ENCODE data around the gene LYL1. TPM values are rescaled to one million over a fixed set of nuclear protein-coding genes. Genes with fewer than 3 reads are reported as not detected.
"Not testable (repeated sequence)": the region's sequence is repeated elsewhere in the genome, so short reads cannot be mapped to it uniquely, and the experiment has no call there.

LYL1 gene
- total RNA-seq: 3.3 TPM

- DNase-seq: no peak
Observed at GRCh38 chr19:13102666-13103580, at the start of gene LYL1. Gene LYL1, minus strand, starts transcription at chr19:13102858. Its CDS starts 1,687 bp downstream, at chr19:13101171.

- DNase-seq: peak; percentile 95
Observed at GRCh38 chr19:13151605-13152355, 49.1 kb upstream of the LYL1 start.

GRCh38 chr19:13150931-13151604 is 48.4 kb upstream of the LYL1 start:
- DNase-seq: no peak

- DNase-seq: peak; percentile 94
Observed at GRCh38 chr19:13150187-13150930, 47.7 kb upstream of the LYL1 start, which contains the start of the genes IER2 and STX10. Gene IER2, plus strand, starts transcription at chr19:13150411. Its CDS starts 2,776 bp downstream, at chr19:13153187. Gene STX10, minus strand, starts transcription at chr19:13150375. Its CDS starts 202 bp downstream, at chr19:13150173.

GRCh38 chr19:13149628-13150186 is 47.0 kb upstream of the LYL1 start:
- DNase-seq: no peak

GRCh38 chr19:13149173-13149627 is 46.5 kb upstream of the LYL1 start:
- not testable (repeated sequence) for DNase-seq

GRCh38 chr19:13146763-13147563 is 44.3 kb upstream of the LYL1 start:
- DNase-seq: no peak

GRCh38 chr19:13139633-13140311 is 37.1 kb upstream of the LYL1 start:
- DNase-seq: no peak

- DNase-seq: no peak
Observed at GRCh38 chr19:13138916-13139198, 36.2 kb upstream of the LYL1 start.

GRCh38 chr19:13138171-13138915 is 35.7 kb upstream of the LYL1 start:
- no peak for DNase-seq

GRCh38 chr19:13137290-13137794 is 34.7 kb upstream of the LYL1 start:
- no peak for DNase-seq

- DNase-seq: no peak
Observed at GRCh38 chr19:13135068-13136062, 32.7 kb upstream of the LYL1 start.

- no peak for DNase-seq
Observed at GRCh38 chr19:13134626-13135025, 32.0 kb upstream of the LYL1 start.

GRCh38 chr19:13133241-13133870 is 30.7 kb upstream of the LYL1 start:
- DNase-seq: no peak

GRCh38 chr19:13132471-13133180 is 30.0 kb upstream of the LYL1 start:
- no peak for DNase-seq

GRCh38 chr19:13130886-13131490 is 28.3 kb upstream of the LYL1 start:
- DNase-seq: no peak
